Brain microvascular endothelial cell (primary cell): ENCODE measurements around the gene CFAP298.
"Not testable (repeated sequence)": the region's sequence is repeated elsewhere in the genome, so short reads cannot be mapped to it uniquely, and the experiment has no call there.

ENCODE experiments used
- DNase-seq: peaks from one replicate; pipeline ENCODE4 v3.0.0-alpha.2; 2020
- H3K27ac ChIP-seq: fragments of 250-450 bp; sonication (Bioruptor Pico); 2 replicates; pipeline ENCODE4 v1.5.1; 2020; ENCODE audit warnings: mild to moderate bottlenecking, moderate library complexity
- H3K27me3 ChIP-seq: fragments of 250-450 bp; sonication (Bioruptor Pico); replicated peaks from 2 replicates; pipeline ENCODE4 v1.5.1; 2020; ENCODE audit warnings: mild to moderate bottlenecking
- H3K36me3 ChIP-seq: fragments of 250-450 bp; sonication (Bioruptor Pico); replicated peaks from 2 replicates; pipeline ENCODE4 v1.5.1; 2020; ENCODE audit warnings: mild to moderate bottlenecking
- H3K4me3 ChIP-seq: 2 replicates; pipeline ENCODE4 v1.5.1; 2011; ENCODE audit warnings: low read depth, mild to moderate bottlenecking, control low read depth, low read length, moderate library complexity
- in situ Hi-C: cut with HindIII; loops from 2 replicates; pipeline ENCODE4 v1.10.0; 2017; ENCODE audit warnings: low sequenced_read_pairs, low pct_ligation_motif_present
- TF ChIP-seq, protein P1 (sequence below): IDR thresholded peaks from 2 replicates; pipeline ENCODE4 v1.5.1; 2011; ENCODE audit warnings: low read depth, mild to moderate bottlenecking, moderate library complexity, low read length, control low read depth, inconsistent platforms; ENCODE audit errors: missing control alignments

Gene CFAP298, protein sequence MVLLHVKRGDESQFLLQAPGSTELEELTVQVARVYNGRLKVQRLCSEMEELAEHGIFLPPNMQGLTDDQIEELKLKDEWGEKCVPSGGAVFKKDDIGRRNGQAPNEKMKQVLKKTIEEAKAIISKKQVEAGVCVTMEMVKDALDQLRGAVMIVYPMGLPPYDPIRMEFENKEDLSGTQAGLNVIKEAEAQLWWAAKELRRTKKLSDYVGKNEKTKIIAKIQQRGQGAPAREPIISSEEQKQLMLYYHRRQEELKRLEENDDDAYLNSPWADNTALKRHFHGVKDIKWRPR

GRCh38 chr21:32612075-32612998 lies at the start of gene CFAP298:
CFAP298 (minus strand) TSS chr21:32612377; CDS start chr21:32612243, 134 bp downstream.
- DNase-seq, result peak; percentile 95
- TF ChIP-seq, protein P1, sequence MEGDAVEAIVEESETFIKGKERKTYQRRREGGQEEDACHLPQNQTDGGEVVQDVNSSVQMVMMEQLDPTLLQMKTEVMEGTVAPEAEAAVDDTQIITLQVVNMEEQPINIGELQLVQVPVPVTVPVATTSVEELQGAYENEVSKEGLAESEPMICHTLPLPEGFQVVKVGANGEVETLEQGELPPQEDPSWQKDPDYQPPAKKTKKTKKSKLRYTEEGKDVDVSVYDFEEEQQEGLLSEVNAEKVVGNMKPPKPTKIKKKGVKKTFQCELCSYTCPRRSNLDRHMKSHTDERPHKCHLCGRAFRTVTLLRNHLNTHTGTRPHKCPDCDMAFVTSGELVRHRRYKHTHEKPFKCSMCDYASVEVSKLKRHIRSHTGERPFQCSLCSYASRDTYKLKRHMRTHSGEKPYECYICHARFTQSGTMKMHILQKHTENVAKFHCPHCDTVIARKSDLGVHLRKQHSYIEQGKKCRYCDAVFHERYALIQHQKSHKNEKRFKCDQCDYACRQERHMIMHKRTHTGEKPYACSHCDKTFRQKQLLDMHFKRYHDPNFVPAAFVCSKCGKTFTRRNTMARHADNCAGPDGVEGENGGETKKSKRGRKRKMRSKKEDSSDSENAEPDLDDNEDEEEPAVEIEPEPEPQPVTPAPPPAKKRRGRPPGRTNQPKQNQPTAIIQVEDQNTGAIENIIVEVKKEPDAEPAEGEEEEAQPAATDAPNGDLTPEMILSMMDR, result no peak
- in situ Hi-C loops, result no loop called here
- Histone ChIP-seq H3K27ac (peak within 1 kb of the TSS; percentile 99), H3K27me3 (no peaks in the 10 kb centered on the region), H3K4me3 (peak within 1 kb of the TSS; percentile 92), H3K36me3 (peaks cover 5% of the 10 kb centered on the region)

DNA sequence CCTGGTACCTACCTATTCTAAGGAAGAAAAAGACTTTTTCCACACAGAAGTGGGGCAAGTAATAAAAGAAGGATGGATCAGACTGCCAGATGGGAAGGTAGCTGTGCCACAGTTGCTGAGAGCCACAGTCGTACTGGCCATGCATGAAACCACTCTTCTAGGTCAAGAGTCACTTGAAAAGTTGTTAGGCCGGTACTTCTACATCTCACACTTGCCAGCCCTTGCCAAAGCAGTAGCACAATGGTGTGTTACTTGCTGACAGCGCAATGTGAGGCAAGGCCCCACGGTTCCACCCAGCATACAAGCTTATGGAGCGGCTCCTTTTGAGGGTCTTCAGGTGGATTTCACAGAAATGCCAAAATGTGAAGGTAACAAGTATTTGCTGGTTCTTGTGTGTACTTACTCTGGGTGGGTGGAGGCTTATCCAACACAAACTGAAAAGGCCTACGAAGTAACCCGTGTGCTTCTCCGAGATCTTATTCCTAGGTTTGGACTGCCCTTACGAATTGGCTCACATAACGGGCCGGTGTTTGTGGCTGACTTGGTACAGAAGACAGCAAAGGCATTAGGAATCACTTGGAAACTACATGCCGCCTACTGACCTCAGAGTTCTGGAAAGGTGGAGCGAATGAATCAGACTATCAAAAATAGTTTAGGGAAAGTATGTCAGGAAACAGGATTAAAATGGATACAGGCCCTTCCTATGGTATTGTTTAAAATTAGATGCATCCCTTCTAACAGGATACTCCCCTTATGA lies 49.0 kb upstream of the CFAP298 start:
- in situ Hi-C loops, H3K27ac ChIP-seq, DNase-seq, H3K27me3 ChIP-seq, H3K4me3 ChIP-seq: not testable (repeated sequence)
- peaks cover 17% of the 10 kb centered on the region for H3K36me3 ChIP-seq

DNA sequence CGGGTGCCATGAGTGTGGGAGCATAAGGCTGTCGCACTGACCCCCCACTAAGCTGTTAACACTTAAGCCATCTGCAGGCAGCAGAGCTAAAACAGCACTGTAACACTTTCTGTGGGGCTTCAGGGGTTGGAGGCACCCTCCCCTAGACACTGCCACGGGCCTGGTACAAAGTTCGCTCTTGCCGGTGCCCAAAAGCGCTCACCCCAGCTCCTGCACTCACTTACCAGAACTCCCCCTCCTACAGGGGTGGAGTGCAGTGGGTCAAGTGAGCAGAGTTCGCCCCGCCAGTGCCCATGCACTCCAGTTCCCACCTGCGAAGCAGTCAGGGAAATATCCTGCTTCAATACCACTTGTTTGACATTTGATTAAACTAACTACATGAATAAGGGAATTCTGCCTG lies 46.3 kb upstream of the CFAP298 start:
- Histone ChIP-seq H3K4me3 (no peak overlapping the region), H3K27me3 (no peaks in the 10 kb centered on the region), H3K36me3 (peaks cover 3% of the 10 kb centered on the region), H3K27ac (no peak overlapping the region)
- DNase-seq, result no peak
- TF ChIP-seq, protein P1, result no peak
- in situ Hi-C loops, result no loop called here

GRCh38 chr21:32653326-32653901 lies 41.2 kb upstream of the CFAP298 start:
- H3K27me3 ChIP-seq, result no peaks in the 10 kb centered on the region
- H3K36me3 ChIP-seq, result peaks cover 7% of the 10 kb centered on the region
- H3K4me3 ChIP-seq, result no peak overlapping the region
- peak; percentile 2 for DNase-seq
- H3K27ac ChIP-seq, result no peak overlapping the region
- TF ChIP-seq, protein P1, result peak; percentile 72
- in situ Hi-C loops, result no loop called here

DNA sequence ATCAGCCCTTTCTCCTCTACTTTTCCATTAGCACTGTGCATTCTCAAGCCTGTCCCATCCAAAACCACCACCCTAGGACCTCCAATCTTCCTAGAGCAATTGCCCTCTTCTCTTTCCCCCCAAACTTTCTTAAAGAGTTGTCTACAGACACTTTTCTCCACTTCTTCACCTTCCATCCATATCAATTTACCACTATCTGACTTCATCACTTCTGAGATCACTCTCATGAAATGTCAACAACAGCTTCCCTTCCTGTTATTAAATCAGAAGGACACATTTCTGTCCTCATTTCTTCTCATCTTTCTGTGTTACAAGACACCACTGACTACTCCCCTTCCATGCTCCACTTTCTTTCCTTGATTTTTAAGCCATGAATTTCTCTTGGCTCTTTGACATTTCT lies 36.0 kb upstream of the CFAP298 start:
- TF ChIP-seq, protein P1, result no peak
- H3K36me3 ChIP-seq, result peaks cover 8% of the 10 kb centered on the region
- in situ Hi-C loops, result no loop called here
- no peak for DNase-seq
- no peak overlapping the region for H3K4me3 ChIP-seq
- no peaks in the 10 kb centered on the region for H3K27me3 ChIP-seq
- no peak overlapping the region for H3K27ac ChIP-seq
